ENCODE data around the gene RCN1.

RCN1 gene

GRCh38 chr11:32068134-32068870 is 22.6 kb upstream of the RCN1 start:
- H3K27ac ChIP-seq: no peak overlapping the region
- TF ChIP-seq, protein P1, sequence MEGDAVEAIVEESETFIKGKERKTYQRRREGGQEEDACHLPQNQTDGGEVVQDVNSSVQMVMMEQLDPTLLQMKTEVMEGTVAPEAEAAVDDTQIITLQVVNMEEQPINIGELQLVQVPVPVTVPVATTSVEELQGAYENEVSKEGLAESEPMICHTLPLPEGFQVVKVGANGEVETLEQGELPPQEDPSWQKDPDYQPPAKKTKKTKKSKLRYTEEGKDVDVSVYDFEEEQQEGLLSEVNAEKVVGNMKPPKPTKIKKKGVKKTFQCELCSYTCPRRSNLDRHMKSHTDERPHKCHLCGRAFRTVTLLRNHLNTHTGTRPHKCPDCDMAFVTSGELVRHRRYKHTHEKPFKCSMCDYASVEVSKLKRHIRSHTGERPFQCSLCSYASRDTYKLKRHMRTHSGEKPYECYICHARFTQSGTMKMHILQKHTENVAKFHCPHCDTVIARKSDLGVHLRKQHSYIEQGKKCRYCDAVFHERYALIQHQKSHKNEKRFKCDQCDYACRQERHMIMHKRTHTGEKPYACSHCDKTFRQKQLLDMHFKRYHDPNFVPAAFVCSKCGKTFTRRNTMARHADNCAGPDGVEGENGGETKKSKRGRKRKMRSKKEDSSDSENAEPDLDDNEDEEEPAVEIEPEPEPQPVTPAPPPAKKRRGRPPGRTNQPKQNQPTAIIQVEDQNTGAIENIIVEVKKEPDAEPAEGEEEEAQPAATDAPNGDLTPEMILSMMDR (IDR thresholded peaks at IDR 0.05): no peak
- TF ChIP-seq ZFX (IDR thresholded peaks at IDR 0.05; ENCODE audit: borderline replicate concordance): no peak

- TF ChIP-seq, protein P1 (IDR thresholded peaks at IDR 0.05): no peak
- TF ChIP-seq ZFX (IDR thresholded peaks at IDR 0.05; ENCODE audit: borderline replicate concordance): no peak
- no peak overlapping the region for H3K27ac ChIP-seq
Observed at GRCh38 chr11:32069361-32070058, 21.4 kb upstream of the RCN1 start.

DNA sequence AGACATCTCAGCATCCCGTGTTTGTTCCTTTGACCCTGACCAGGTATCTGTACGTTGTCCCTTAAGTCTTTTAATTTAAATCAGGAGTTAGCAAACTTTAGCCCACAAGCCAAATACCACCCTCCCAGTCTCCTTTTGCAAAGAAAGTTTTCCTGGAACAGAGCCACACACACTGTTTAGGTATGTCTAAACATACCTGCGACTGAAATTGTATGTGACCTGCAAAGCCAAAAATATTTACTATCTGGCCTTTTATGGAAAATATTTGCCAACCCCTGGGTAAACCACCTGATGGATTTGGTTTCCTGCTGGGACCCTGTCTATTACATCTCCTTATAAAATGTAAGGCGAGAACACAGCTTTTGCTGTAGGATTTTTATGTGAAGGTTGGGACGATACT is 20.2 kb upstream of the RCN1 start:
- H3K27ac ChIP-seq: no peak overlapping the region
- no peak for TF ChIP-seq ZFX (IDR thresholded peaks at IDR 0.05; ENCODE audit: borderline replicate concordance)
- TF ChIP-seq, protein P1 (IDR thresholded peaks at IDR 0.05): no peak

DNA sequence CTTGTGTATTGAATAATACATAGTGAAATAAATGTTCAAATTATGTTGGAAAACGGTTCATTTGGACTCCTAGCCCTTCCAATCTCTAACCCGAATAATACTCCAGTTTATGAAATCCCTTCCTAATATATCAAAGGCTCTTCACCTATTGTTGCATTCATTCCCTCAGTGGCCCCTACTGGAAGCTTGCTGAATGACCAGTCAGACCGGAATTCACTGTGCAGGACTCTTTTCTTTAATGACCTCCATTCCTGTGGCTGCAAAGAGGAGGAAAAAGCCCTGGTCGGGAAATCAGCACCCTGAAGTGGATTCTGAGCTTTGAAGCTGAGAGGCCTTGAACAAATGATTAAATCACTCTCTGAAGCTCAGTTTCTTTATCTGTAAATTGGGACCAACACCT is 19.1 kb upstream of the RCN1 start:
- TF ChIP-seq, protein P1 (IDR thresholded peaks at IDR 0.05): peak; percentile 57
- no peak for TF ChIP-seq ZFX (IDR thresholded peaks at IDR 0.05; ENCODE audit: borderline replicate concordance)
- H3K27ac ChIP-seq: no peak overlapping the region

GRCh38 chr11:32072872-32073643 is 17.8 kb upstream of the RCN1 start:
- TF ChIP-seq, protein P1 (IDR thresholded peaks at IDR 0.05): no peak
- TF ChIP-seq ZFX (IDR thresholded peaks at IDR 0.05; ENCODE audit: borderline replicate concordance): no peak
- H3K27ac ChIP-seq: no peak overlapping the region

DNA sequence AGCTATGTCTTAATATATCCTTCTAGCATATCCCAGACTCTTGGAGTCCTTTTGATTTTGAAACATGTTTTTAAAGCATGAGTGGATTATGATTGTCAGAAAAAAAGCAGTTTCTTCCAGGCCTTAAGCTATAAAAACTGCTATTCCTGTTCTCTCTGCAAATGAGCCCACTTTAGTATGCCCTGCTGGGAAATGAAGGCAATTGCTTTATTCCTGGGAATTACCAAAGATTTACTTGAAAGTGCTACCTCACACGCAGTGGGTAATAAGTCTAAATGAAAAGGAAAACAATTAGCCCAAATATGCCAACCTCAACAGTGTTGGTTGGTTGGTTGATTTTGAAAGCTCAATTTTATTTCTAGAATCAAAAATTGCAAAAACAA is 17.2 kb upstream of the RCN1 start:
- no peak overlapping the region for H3K27ac ChIP-seq
- no peak for TF ChIP-seq ZFX (IDR thresholded peaks at IDR 0.05; ENCODE audit: borderline replicate concordance)
- TF ChIP-seq, protein P1 (IDR thresholded peaks at IDR 0.05): no peak

Measured in 22Rv1 (cell line).